Inferior parietal cortex (tissue), 1 donor: ENCODE measurements around the gene MFSD2A.
"Not testable (repeated sequence)": the region's sequence is repeated elsewhere in the genome, so short reads cannot be mapped to it uniquely, and the experiment has no call there.

ENCODE experiments used
- DNase-seq: peaks from one replicate; pipeline ENCODE4 v3.0.0-alpha.2; 2016; ENCODE audit errors: extremely low spot score

The MFSD2A gene

GRCh38 chr1:39940980-39941871, 13.7 kb upstream of the MFSD2A start:
- no peak for DNase-seq

GRCh38 chr1:39943471-39944290, 11.3 kb upstream of the MFSD2A start:
- DNase-seq, result no peak

DNA sequence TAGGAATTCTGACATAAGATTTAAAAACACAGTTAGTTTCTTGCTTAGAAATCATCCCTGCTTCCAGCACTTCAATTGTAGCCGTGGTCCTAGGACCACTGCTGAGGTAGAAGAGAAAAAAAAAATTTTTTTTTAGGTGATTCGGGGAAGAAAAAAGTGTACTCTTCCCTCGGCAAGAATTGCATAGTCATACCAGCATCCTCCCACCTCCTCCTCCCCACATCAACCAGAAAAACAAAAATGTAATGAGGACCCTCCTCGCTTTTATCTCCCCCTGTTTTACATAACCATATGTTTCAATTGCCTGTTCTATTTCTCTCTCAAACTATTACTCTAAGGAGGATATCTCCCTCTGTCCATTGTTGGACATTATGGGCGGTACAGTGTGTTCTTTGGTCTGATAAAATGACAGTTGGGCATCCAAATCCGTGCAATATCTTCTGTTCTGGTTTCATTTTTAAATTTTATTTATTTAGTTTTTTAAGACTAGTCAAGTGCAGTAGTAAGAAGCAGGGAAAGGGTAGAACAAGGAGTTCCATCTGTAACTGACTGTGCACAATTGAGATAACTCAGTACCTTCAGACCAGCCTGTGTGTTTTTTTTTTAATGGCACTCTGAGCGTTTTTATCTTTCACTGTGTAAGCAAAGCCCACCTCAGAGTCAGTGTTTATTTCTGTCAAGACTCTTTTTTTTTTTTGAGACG, 10.4 kb upstream of the MFSD2A start:
- no peak for DNase-seq

DNA sequence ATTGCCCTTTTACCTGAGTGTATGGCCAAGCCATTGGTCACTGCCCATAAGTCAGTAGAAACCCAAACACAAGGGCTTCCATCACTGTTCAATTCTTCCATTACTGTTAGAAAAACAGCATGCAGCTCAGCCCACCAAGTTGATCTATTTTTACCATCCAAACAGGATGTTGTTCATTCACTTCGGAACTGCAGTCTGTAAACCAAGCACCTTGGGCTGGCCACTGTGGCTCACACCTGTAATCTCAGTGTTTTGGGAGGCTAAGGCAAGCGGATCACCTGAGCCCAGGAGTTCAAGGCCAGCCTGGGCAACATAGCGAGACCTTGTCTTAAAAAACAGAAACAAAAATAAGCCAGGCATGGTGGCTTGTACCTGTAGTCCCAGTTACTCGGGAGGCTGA, 8.7 kb upstream of the MFSD2A start:
- no peak for DNase-seq

DNA sequence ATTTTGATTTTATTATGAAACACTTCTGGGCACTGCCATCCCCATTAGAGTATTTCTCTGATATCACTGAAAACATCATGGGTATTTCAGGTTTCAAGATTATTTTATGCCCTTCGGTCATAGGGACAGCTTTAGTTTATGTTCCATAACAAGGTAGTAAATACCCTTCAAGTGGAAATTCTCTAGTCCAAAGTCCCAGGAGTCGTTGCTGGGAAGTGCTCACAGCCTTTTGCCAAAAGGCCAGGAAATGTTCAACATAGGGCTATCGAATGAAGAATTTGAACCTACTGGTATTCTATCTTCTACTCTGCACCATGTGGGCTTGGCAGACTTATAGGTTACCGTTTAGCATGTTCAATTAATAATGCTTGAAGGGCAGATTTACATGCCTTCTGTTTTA, 7.7 kb upstream of the MFSD2A start:
- no peak for DNase-seq

- no peak for DNase-seq
Measured at GRCh38 chr1:39949891-39950290, 5.1 kb upstream of the MFSD2A start.

GRCh38 chr1:39951926-39952325, 3.0 kb upstream of the MFSD2A start:
- DNase-seq, result no peak

DNA sequence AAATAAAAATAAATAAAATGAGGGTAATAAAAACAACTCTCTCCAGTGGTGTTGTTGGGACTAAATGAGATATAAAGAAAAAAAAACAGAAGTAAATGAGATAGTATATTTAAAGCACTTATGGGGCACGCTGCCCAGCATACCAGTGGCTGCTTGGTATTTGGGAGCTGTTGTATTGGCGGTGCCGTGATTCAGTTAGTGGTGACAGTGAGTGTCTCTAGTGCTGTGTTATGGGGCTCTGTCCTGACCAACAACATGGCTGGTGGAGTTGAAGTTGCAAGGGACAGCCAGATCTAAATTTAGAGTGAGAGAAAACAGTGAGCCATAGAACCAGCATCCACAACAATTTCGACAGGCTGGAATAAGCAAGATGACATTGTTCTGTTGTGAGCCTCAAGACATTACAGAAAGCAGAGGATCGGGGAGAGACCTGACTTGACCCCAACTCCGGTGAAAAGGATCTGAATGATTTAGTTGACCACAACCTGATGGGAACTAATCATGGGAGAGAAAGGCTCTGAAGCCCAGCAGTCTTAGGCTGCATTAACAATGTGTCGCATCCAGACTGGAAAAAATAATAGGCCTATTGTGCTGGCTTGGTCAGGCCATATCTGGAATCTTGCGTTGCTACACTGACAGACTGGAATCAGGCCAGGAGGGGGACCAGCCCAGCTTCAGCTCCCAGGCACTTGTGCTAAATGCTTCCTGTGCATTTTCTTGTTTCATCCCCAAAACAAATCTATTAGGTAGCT, 2.4 kb upstream of the MFSD2A start:
- DNase-seq, result peak; percentile 78

DNA sequence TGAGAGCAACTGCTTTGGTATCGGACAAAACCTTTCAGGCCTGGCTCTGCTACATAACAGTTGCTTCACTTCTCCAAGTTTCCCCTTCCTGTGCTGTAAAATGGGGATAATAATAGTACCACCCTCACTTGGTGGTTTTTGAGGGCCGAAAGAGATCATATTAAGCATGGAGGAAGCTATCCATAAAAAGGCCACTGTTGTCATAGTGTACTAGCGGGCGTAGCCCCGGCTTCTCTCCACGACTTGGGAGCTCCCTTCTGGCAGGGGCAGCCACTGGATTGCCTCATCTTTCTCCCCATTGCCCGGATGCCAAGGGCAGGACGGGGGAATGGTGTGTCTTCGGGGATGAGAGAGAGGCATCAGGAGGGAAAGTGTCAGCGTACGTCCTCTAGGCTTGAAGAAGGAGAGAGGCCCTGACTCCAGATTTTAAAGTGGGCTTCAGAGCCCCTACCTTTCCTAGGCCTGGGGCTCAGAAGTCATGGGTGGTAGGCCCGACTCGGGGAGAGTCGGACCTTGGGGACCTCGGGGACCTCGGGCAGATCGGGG, 548 bp upstream of the MFSD2A start:
- DNase-seq, result no peak

DNA sequence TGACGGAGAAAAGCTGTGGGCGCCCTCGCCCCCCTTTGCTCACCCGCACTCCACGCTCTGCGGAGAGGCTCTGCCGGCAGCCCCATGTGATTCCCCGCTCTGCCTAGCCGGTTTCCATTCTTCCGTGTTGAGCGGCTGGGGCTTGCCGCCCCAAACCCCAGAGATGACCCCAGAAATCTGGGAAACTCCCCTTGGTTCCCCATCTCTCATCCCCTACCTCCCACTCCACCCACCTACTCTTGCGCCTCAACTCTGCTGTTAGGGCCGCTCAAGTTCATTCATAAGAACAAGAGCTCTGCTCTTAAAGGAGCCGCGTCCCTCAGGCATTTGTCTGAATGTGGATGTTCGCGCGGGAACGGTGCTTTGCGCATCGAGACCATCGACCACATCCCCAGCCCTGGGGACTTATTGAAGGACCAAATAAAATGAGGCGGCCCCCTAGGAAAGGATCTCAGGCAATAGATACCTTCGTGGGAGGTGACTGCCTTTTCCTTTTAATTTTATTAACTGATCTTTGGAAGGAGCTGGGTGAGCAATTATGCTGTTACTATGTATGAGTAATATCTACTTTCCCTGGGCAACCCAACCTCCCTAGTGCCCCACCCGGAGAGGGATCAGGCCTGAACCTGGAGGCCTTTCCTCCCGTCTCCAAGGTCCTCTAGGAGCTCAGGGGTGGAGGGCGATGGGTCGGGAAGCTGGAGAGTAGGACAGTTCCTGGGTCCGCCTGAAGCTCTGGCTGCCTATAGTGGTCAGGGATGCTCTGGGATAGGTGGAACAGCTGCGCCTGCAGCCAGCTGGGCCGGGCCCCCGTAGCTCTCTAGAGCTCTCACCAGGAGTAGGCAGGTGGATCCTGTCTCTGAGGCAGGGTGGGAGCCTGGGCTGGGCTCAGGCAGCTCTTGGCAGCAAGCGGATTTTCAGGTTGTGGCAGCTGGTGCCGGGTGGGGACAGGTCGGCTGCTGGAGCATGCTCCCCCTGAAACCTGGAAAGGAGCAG, 898 bp downstream of the MFSD2A start:
- no peak for DNase-seq

DNA sequence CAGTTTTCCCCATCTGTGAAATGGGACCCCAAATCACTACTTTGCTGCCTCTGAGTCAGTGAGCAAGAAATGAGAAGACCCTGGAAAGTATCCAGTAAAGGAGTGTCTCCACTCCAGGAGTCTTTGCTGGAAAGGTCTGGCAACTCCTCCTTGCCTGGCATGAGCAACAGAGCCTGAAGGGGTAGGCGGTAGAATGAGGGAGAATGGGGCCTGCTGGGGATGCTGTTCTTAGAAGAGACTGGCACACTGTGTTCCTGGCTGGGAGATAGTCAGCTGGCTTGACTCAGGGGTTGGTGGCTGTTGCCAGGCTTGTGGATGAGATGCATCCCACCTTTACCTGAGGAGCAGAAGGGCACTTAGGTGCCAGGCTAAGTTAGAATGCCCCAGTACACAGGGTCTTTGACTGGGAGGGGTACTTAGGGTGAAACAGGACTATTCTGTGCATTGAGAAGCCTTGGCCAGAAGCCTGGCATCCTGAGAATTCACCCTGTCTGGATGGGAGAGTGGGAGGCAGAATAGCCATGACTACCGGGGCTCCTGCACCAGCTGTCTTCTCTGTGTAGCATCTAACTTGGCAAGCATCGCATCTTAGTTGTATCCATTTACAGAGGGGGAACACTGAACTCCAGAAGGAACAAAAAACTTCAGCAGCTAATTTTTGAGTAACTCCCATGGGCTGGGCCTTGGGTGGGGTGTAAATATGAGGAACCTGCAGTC, 2.5 kb downstream of the MFSD2A start:
- peak; percentile 63 for DNase-seq

DNA sequence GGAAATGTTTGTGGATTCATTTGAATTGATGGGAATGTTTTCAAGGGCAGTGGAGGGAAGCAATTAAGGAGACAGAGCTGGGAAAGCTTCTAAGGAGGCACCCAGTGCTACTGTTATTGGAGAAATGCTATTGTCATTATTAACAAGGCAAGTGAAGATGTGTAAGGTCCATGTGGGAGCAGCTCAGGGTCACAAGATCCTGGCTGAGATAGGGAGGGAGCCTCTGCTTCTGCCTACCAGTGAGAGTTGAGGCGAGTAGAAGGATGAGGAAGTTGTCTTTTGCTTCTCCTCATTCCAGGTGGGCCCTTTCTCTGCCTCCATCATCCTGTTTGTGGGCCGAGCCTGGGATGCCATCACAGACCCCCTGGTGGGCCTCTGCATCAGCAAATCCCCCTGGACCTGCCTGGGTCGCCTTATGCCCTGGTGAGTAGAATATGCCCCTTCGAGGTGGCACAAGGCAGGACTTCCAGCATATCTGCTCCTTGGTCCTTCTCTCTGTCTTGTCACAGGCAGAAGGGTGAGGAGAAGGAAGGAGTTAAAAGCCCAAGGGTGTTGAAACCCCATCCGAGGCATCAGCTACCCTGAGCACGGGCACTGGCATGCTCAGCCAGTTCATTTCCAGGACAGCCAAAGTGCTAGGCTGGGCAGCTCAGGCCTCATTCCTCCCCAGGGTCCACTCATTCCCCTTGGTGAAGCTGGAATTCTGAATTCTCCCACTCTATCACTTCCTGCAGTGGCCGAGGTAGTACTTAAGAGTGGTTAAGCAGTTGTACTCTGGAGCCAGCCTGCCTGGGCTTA, 3.7 kb downstream of the MFSD2A start:
- DNase-seq, result no peak

DNA sequence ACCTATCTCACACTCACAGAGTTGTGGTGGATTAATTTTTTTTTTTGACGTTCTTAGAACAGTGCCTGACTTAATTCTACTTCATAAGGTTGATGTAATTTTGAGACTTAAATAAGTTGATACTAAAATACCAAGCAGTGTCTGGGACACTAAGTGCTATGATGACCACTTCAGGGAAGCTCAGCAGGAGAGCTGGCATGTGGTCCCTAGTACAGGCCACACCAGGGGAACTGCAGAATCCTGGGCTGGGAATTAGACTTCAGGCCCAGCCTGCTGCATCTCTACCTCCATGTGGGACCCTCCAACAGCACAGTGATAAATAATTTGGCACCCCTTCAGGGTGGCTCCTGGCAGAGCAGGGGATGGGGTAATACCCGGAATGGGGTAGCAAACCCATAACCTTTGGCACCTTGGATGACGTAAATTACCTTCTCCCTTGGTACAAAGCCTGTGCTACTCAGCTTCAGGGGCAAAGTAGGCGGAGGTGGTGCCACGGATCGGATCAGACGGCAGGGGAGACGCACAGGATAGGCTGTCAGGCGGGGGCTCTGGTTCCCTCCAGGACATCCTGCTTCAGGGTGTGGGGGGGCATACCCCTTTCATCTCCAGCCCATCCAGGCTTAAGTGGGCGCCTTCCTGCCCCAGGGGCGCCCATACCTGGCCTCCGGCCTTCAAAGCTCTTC, 4.8 kb downstream of the MFSD2A start:
- DNase-seq, result no peak

DNA sequence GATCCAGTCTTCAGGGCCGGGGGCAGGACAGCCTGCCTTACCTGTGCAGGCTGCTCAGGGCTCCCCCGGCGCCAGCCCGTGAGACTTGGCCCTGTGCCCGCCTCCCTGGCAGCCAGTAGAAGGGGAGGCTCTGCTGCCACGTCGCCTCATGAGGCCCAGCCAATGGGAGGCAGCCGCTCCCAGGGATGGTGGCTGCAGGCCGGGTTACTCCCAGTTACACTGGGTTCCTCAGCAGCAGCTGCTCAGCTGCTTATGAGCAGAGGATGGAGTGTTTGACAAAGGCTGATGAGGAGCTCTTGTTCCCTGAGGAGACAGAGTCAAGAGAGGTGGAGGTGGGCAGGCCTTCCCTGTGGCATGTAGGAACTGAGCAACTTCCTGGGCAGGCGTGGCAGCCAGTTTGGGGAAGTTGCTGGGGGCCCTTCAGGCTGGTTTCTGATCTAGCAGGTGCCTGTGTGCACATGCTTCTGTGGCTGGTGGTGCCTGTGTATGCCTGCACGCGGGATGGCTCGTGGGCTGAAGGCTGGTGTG, 5.5 kb downstream of the MFSD2A start:
- no peak for DNase-seq

GRCh38 chr1:39962450-39962825, 7.5 kb downstream of the MFSD2A start:
- no peak for DNase-seq

DNA sequence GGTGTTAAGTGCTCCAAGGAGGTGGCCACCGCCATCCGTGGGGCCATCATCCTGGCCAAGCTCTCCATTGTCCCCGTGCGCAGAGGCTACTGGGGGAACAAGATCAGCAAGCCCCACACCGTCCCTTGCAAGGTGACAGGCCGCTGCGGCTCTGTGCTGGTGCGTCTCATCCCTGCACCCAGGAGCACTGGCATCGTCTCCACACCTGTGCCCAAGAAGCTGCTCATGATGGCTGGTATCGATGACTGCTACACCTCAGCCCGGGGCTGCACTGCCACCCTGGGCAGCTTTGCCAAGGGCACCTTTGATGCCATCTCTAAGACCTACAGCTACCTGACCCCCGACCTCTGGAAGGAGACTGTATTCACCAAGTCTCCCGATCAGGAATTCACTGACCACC, 8.0 kb downstream of the MFSD2A start:
- DNase-seq, result not testable (repeated sequence)

DNA sequence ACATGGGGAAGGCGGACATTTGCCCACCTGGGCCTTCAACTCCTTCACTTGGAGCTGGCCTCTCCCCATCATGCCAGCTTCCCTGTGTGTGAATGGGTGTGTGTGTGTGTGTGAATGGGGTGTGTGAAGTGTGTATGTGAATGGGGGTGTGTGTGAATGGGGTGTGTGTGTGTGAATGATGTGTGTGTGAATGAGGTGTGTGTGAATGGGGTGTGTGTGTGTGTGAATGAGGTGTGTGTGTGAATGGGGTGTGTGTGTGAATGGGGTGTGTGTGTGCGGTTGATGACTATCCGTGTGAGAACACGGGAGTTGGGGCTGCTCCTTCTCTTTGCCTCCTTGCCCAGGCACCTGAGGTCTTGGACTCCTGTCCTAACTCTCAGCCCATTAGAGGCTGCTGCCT, 9.6 kb downstream of the MFSD2A start:
- DNase-seq, result no peak

DNA sequence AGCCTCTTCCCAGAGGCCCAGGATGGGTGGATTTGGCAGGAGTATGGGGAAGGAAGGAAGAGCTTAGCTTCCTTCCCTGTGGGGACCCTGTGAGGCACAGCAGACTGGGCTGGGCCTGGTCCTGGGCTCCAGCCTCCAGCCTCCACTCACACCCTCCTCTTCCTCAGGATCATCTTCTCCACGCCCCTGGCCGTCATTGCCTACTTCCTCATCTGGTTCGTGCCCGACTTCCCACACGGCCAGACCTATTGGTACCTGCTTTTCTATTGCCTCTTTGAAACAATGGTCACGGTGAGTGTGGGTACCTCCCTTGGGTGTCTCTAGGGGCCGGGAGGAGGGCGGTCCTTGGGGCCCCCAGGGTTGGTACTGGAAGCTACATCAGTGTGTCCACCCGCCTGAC, 10.1 kb downstream of the MFSD2A start:
- no peak for DNase-seq
